RPMI7951 (cell line): ENCODE results near the gene METTL6. TPM values are rescaled to one million over a fixed set of nuclear protein-coding genes. Genes with fewer than 3 reads are reported as not detected.
"Not testable (repeated sequence)": the region's sequence is repeated elsewhere in the genome, so short reads cannot be mapped to it uniquely, and the experiment has no call there.

Source experiments
- DNase-seq: peaks from one replicate; pipeline ENCODE4 v3.0.0-alpha.2; 2012; ENCODE audit warnings: low read depth
- total RNA-seq: library from RNA; depleted of rRNA; stranded (reverse); fragments of >200 nt; shearing (Covaris generic); gene quantifications from 2 replicates; pipeline ENCODE4 v1.2.3, GENCODE V29; 2014

Gene METTL6
- total RNA-seq, 1 experiment from 2014 or later, result 43.3 TPM

GRCh38 chr3:15451216-15452113, 24.1 kb upstream of the METTL6 start:
- no peak for DNase-seq

GRCh38 chr3:15450438-15451215, 23.3 kb upstream of the METTL6 start:
- no peak for DNase-seq

- DNase-seq, result no peak
These were observed 22.3 kb upstream of the METTL6 start for GRCh38 chr3:15449489-15450224.

- DNase-seq, result no peak
These were observed 16.6 kb upstream of the METTL6 start for GRCh38 chr3:15443826-15444524.

GRCh38 chr3:15440891-15441290, 13.5 kb upstream of the METTL6 start:
- peak; percentile 35 for DNase-seq

GRCh38 chr3:15439476-15439875, 12.1 kb upstream of the METTL6 start:
- DNase-seq, result peak; percentile 54

GRCh38 chr3:15438983-15439382, 11.6 kb upstream of the METTL6 start:
- DNase-seq, result peak; percentile 15

- no peak for DNase-seq
These were observed 8.9 kb upstream of the METTL6 start for GRCh38 chr3:15436246-15436645.

- no peak for DNase-seq
These were observed 7.4 kb upstream of the METTL6 start for GRCh38 chr3:15434756-15435155.

GRCh38 chr3:15433531-15433930, 6.2 kb upstream of the METTL6 start:
- DNase-seq, result no peak

- no peak for DNase-seq
These were observed 4.0 kb upstream of the METTL6 start for GRCh38 chr3:15431256-15431837.

- DNase-seq, result no peak
These were observed 3.3 kb upstream of the METTL6 start for GRCh38 chr3:15430624-15431023.

- DNase-seq, result no peak
These were observed 1.7 kb upstream of the METTL6 start for GRCh38 chr3:15429080-15429479.

- DNase-seq, result peak; percentile 59
These were observed 1.2 kb upstream of the METTL6 start for GRCh38 chr3:15428539-15428938.

GRCh38 chr3:15427981-15428380, 637 bp upstream of the METTL6 start:
- no peak for DNase-seq

- DNase-seq, result no peak
These were observed 695 bp downstream of the METTL6 start for GRCh38 chr3:15426579-15427118.

GRCh38 chr3:15420871-15421270, 6.5 kb downstream of the METTL6 start:
- peak; percentile 35 for DNase-seq

GRCh38 chr3:15410966-15411365, 16.4 kb downstream of the METTL6 start:
- DNase-seq, result not testable (repeated sequence)

- no peak for DNase-seq
These were observed 17.6 kb downstream of the METTL6 start for GRCh38 chr3:15409774-15410173.

GRCh38 chr3:15409239-15409638, 18.1 kb downstream of the METTL6 start:
- DNase-seq, result no peak
